Non-pigmented ciliary epithelial cell (primary cell): ENCODE data around the gene DNASE1L3.
"Not testable (repeated sequence)": the region's sequence is repeated elsewhere in the genome, so short reads cannot be mapped to it uniquely, and the experiment has no call there.

Experiments used
- DNase-seq: peaks from one replicate; pipeline ENCODE4 v3.0.0-alpha.2; 2010; ENCODE audit warnings: low read depth

Gene DNASE1L3, protein sequence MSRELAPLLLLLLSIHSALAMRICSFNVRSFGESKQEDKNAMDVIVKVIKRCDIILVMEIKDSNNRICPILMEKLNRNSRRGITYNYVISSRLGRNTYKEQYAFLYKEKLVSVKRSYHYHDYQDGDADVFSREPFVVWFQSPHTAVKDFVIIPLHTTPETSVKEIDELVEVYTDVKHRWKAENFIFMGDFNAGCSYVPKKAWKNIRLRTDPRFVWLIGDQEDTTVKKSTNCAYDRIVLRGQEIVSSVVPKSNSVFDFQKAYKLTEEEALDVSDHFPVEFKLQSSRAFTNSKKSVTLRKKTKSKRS

DNA sequence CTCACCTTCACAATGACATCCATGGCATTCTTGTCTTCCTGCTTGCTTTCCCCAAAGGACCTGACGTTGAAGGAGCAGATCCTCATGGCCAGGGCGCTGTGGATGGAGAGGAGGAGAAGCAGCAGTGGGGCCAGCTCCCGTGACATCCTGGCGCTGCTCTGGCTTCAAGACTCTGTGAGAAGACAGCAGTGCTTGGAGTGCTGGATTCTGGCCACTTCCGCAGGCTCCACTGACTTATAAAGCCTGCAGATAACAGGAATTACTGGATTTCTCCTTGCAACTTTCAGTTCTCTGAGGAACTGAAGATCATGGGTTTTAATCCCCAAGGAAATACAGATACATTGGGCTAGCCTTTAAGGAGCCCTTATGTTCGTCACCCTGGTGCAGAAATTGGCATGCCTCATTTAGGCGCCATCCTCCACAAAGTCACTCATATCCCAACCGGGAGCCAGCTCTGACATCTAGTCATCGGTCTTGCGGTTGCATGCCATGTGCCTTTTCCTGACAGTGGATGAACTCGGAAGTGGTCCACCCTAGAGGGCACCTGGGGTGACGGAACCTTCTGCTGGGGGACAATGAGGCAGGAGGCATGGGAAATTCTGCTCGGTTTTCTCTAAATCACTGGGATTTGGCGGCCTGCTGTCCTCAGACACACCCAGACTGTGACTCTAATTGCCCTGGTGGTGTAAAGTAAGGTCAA lies at the start of gene DNASE1L3:
TSS of gene DNASE1L3 (minus strand) at position 212 of the 700 bp plus-strand sequence. CDS start at position 146, 66 bp downstream.
- DNase-seq, result no peak

DNA sequence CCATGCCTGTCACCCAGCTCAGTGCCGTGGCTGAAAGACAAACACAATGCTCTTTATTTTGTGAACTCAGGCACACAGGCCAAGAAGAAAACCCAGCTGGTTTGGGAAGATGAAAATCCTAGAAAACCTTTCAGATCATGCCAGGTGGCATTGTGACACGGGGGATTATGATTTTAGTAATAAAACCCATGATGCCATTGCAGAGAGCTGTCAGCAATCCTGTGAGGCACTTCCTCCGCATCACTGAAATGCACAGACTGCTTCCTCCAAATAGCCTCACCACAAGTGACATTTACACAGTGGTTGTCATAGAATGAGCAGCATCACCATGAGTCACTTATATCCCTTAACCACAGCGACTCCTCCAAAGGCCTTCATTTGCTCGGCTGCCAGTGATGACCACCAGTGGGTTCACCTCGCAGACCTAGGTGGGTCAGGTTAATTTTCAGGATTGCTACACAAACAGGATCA lies 49.5 kb upstream of the DNASE1L3 start:
- DNase-seq, result peak; percentile 63

DNA sequence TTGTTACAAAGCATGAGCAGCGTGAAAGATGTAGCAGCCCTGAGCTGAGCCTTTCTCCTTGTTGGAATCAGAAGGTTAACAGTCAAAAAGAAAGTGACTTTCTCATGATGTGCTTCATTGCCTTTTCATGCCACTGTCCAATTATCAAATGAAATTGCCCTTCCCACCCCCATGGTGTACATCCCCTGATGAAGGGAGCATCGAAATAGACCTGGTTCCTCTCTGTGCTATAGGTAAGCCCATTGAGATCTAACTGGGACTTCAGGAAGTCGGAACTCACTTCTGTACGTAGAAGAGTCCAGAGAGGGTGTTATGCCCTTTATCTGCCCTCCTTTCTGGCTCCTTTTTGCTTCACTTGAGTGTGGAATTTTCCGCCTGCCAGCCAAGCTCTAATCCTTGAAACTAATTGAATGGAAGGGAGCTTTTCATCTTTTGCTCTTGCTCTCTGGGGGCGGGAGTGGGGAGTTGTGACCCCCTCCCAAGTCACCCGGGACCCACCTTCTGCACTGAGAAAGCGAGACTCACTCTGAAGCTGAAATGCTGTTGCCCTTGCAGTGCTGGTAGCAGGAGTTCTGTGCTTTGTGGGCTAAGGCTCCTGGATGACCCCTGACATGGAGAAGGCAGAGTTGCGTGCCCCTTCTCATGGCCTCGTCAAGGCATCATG lies 47.8 kb upstream of the DNASE1L3 start:
- DNase-seq, result no peak

GRCh38 chr3:58256511-58256910 lies 45.7 kb upstream of the DNASE1L3 start:
- DNase-seq, result no peak

DNA sequence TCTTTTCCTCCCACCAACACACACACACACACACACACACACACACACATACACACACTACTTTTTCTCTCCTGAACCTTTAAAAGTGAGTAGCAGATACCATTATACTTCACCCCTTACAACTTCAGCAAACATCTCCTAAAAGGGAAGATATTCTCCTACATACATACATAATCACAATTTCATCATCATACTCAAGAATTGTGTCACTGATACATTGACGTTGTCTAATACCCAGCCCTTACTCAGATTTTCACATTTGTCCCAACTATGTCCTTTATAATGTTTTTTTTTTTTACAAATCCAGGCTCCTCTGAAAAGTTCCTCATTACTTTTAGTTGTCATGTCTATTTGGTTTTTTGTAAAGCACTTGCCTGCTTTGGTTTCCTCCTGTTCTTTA lies 45.3 kb upstream of the DNASE1L3 start:
- no peak for DNase-seq

- DNase-seq, result no peak
Measured at GRCh38 chr3:58254144-58254543, 43.4 kb upstream of the DNASE1L3 start.

GRCh38 chr3:58251631-58252035 lies 40.9 kb upstream of the DNASE1L3 start:
- DNase-seq, result no peak

GRCh38 chr3:58250093-58250707 lies 39.4 kb upstream of the DNASE1L3 start:
- DNase-seq, result no peak

- DNase-seq, result no peak
Measured at GRCh38 chr3:58249358-58250092, 38.8 kb upstream of the DNASE1L3 start.

GRCh38 chr3:58246148-58247047 lies 35.6 kb upstream of the DNASE1L3 start:
- DNase-seq, result no peak

GRCh38 chr3:58243976-58244585 lies 33.3 kb upstream of the DNASE1L3 start:
- no peak for DNase-seq

DNA sequence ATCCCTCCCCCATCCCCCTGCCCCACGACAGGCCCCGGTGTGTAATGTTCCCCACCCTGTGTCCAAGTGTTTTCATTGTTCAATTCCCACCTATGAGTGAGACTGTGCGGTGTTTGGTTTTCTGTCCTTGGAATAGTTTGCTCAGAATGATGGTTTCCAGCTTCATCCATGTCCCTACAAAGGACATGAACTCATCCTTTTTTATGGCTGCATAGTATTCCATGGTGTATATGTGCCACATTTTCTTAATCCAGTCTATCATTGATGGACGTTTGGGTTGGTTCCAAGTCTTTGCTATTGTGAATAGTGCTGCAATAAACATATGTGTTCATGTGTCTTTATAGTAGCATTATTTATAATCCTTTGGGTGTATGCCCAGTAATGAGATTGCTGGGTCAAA lies 32.1 kb upstream of the DNASE1L3 start:
- DNase-seq, result not testable (repeated sequence)

DNA sequence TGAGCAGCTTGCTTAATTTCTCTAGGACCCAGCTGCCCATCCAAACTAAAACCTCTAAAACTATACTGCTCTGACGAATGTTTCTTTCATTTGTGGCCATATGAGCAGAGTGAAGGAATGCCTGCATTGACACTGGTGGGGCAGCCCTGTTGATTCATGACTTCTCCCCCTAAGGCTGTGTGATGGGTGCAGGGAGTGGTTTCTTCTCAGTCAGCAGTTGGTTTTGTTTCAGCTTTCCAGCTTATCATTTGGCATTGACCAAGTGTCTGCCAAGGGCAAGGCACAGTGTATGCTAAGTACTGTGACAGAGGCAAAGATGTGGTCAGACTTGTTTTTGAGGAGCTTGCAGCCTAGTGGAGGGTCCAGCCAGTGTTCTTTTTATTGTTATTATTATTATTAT lies 31.6 kb upstream of the DNASE1L3 start:
- DNase-seq, result no peak

DNA sequence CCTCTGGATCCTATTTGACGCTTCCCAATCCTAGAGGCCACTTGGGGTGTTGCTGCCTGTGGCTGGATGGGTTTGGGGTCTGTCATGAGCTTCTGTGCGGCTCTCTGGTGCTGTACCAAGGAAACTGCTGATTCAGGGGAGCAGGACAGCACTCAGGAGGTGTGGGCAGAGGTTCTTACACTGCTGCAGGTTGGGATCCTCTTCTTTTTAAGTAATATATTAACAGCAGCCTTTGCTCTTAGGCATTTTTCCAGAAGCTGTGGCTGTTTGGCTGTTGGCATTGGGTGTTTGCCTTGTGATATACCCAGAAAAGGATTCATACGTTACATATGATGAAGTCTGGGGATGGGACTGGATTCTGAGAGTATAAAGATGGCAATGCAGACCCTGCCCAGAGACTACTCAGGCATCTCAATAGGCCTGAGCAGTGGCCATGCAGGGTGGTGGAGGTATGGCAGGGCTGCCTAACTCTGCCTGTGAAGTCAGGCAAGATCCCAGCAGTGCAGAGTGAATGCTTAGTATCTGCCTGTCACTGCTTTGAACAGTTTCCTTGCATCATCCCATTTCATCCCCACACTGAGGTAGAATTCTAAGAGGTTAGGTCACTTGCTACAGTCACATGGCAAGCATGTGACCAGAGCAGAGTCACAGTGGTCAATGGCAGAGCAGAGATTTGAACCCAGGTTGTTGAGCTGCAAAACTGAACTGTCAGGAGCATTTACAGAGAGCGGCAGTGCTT lies 30.7 kb upstream of the DNASE1L3 start:
- DNase-seq, result no peak

GRCh38 chr3:58238830-58239229 lies 28.1 kb upstream of the DNASE1L3 start:
- no peak for DNase-seq

- DNase-seq, result no peak
Measured at GRCh38 chr3:58237941-58238681, 27.3 kb upstream of the DNASE1L3 start.

GRCh38 chr3:58237238-58237940 lies 26.6 kb upstream of the DNASE1L3 start, which contains the start of gene ABHD6:
Gene ABHD6 (plus strand): TSS chr3:58237792. CDS start chr3:58256587, 18,795 bp downstream.
- no peak for DNase-seq
